Measurements from ENCODE around the gene SMARCA2.

Gene SMARCA2

GRCh38 chr9:2170722-2171121 is 155.6 kb downstream of the SMARCA2 start:
- DNase-seq (ENCODE audit: low spot score): no peak

GRCh38 chr9:2173170-2173569 is 158.0 kb downstream of the SMARCA2 start:
- no peak for DNase-seq (ENCODE audit: low spot score)

- no peak for DNase-seq (ENCODE audit: low spot score)
Observed at GRCh38 chr9:2173861-2174260, 158.7 kb downstream of the SMARCA2 start.

- DNase-seq (ENCODE audit: low spot score): no peak
Observed at GRCh38 chr9:2174306-2174705, 159.2 kb downstream of the SMARCA2 start.

GRCh38 chr9:2174911-2175310 is 159.8 kb downstream of the SMARCA2 start:
- DNase-seq (ENCODE audit: low spot score): no peak

- no peak for DNase-seq (ENCODE audit: low spot score)
Observed at GRCh38 chr9:2177121-2177520, 162.0 kb downstream of the SMARCA2 start.

GRCh38 chr9:2178034-2178734 is 163.0 kb downstream of the SMARCA2 start:
- DNase-seq (ENCODE audit: low spot score): no peak

GRCh38 chr9:2179567-2179966 is 164.4 kb downstream of the SMARCA2 start:
- no peak for DNase-seq (ENCODE audit: low spot score)

GRCh38 chr9:2180154-2180553 is 165.0 kb downstream of the SMARCA2 start:
- no peak for DNase-seq (ENCODE audit: low spot score)

GRCh38 chr9:2180704-2181103 is 165.6 kb downstream of the SMARCA2 start:
- no peak for DNase-seq (ENCODE audit: low spot score)

- no peak for DNase-seq (ENCODE audit: low spot score)
Observed at GRCh38 chr9:2181792-2182191, 166.6 kb downstream of the SMARCA2 start.

GRCh38 chr9:2190939-2191608 is 175.9 kb downstream of the SMARCA2 start:
- no peak for DNase-seq (ENCODE audit: low spot score)

- DNase-seq (ENCODE audit: low spot score): no peak
Observed at GRCh38 chr9:2191609-2191972, 176.4 kb downstream of the SMARCA2 start.

GRCh38 chr9:2192356-2192979 is 177.3 kb downstream of the SMARCA2 start:
- no peak for DNase-seq (ENCODE audit: low spot score)

GRCh38 chr9:2193552-2193951 is 178.4 kb downstream of the SMARCA2 start:
- DNase-seq (ENCODE audit: low spot score): no peak

- no peak for DNase-seq (ENCODE audit: low spot score)
Observed at GRCh38 chr9:2195211-2195610, 180.1 kb downstream of the SMARCA2 start.

GRCh38 chr9:2196757-2197156 is 181.6 kb downstream of the SMARCA2 start:
- no peak for DNase-seq (ENCODE audit: low spot score)

- no peak for DNase-seq (ENCODE audit: low spot score)
Observed at GRCh38 chr9:2198956-2199635, 183.9 kb downstream of the SMARCA2 start.

GRCh38 chr9:2199999-2200796 is 185.1 kb downstream of the SMARCA2 start:
- no peak for DNase-seq (ENCODE audit: low spot score)

- no peak for DNase-seq (ENCODE audit: low spot score)
Observed at GRCh38 chr9:2208465-2208864, 193.3 kb downstream of the SMARCA2 start.

GRCh38 chr9:2208991-2209390 is 193.8 kb downstream of the SMARCA2 start:
- no peak for DNase-seq (ENCODE audit: low spot score)

GRCh38 chr9:2209400-2209799 is 194.3 kb downstream of the SMARCA2 start:
- DNase-seq (ENCODE audit: low spot score): no peak
